ENCODE results near the gene CDH22. TPM values are rescaled to one million over a fixed set of nuclear protein-coding genes. Genes with fewer than 3 reads are reported as not detected.

CDH22 gene
- total and polyA plus RNA-seq, 9 of the 15 experiments (the other 6 are each of a cell fraction or from before 2014, with no cell fraction given), result 0.07 to 0.08 TPM; not detected in 7

GRCh38 chr20:46276531-46276930 is 31.8 kb downstream of the CDH22 start (continued):
- no peak for TF ChIP-seq ZNF407 (IDR thresholded peaks at IDR 0.05; ENCODE audit: low read depth)
- TF ChIP-seq PCBP2 (IDR thresholded peaks at IDR 0.05; ENCODE audit: low read depth, low read length, poor library complexity, severe bottlenecking), result no peak
- TF ChIP-seq ETV6 (IDR thresholded peaks at IDR 0.05; ENCODE audit: borderline replicate concordance in 1 of 2, low read depth in 2 of 2, low read length in 1 of 2), result no peak
- TF ChIP-seq ETV6 (CRISPR knock-in tag; IDR thresholded peaks at IDR 0.05; ENCODE audit: borderline replicate concordance), result no peak
